Panc1 (cell line): ENCODE measurements around the gene MAGI1. TPM values are rescaled to one million over a fixed set of nuclear protein-coding genes. Genes with fewer than 3 reads are reported as not detected.

Experiments used
- ATAC-seq: fragments of 200-7000 bp; cut with Tn5 transposase; 2 replicates; pipeline ENCODE4 v1.9.1; 2020; ENCODE audit warnings: mild to moderate bottlenecking, moderate library complexity
- BruUV-seq: library from RNA; stranded (reverse); fragments of 400-500 nt; replicated peaks from 2 replicates; lab custom pipeline; 2021; lab: Mats Ljungman, UMichigan
- CTCF ChIA-PET: fragments of 300-600 bp; sonication (Branson Sonifier 250); formaldehyde crosslinking; loops from one replicate; lab custom pipeline; 2022; ENCODE audit warnings: antibody characterized with exemption; lab: Charles Lee
- POLR2A ChIA-PET: fragments of 300-600 bp; sonication (Branson Sonifier 250); formaldehyde crosslinking; loops from one replicate; lab custom pipeline; 2022; ENCODE audit warnings: antibody characterized with exemption; lab: Charles Lee
- DNase-seq: peaks from one replicate; pipeline ENCODE4 v3.0.0-alpha.2; 2010; ENCODE audit warnings: low read depth, low spot score
- H3K27ac ChIP-seq: 2 replicates; pipeline ENCODE4 v1.5.1; 2011; ENCODE audit warnings: mild to moderate bottlenecking, low read length, inconsistent platforms
- H3K27me3 ChIP-seq: fragments of 200-500 bp; sonication (Bioruptor generic); 2 replicates; pipeline ENCODE4 v1.6.0; 2014; ENCODE audit warnings: low read length, inconsistent platforms; ENCODE audit not compliant: control insufficient read depth, insufficient read depth
- H3K36me3 ChIP-seq: fragments of 200-500 bp; sonication (Bioruptor generic); 2 replicates; pipeline ENCODE4 v1.5.1; 2014; ENCODE audit warnings: inconsistent platforms, mild to moderate bottlenecking, low read length, moderate library complexity; ENCODE audit not compliant: control insufficient read depth, insufficient read depth
- H3K4me1 ChIP-seq: 2 replicates; pipeline ENCODE4 v1.5.1; 2011; ENCODE audit warnings: inconsistent platforms, mild to moderate bottlenecking, low read length, moderate library complexity; ENCODE audit not compliant: control insufficient read depth, insufficient read depth
- H3K4me3 ChIP-seq, 2 experiments: 2 replicates each; pipeline ENCODE4 v1.5.1; 2011 to 2012; ENCODE audit warnings: low read depth in 2 of 2, low read length in 2 of 2, mild to moderate bottlenecking in 2 of 2, inconsistent platforms in 1 of 2, moderate library complexity in 1 of 2
- H3K9me3 ChIP-seq: fragments of 200-500 bp; sonication (Bioruptor generic); 2 replicates; pipeline ENCODE4 v1.5.1; 2014; ENCODE audit warnings: low read depth, mild to moderate bottlenecking, inconsistent platforms, low read length, moderate library complexity; ENCODE audit not compliant: control insufficient read depth, insufficient read depth
- POLR2AphosphoS5 ChIP-seq: IDR thresholded peaks from 2 replicates; pipeline ENCODE4 v1.6.1; 2012; ENCODE audit warnings: mild to moderate bottlenecking, low read depth, low read length, moderate library complexity
- SIN3A ChIP-seq: IDR thresholded peaks from 2 replicates; pipeline ENCODE4 v1.6.1; 2012; ENCODE audit warnings: low read depth, mild to moderate bottlenecking, low read length, moderate library complexity, borderline replicate concordance; ENCODE audit not compliant: insufficient read depth
- TCF7L2 ChIP-seq: IDR thresholded peaks from 2 replicates; pipeline ENCODE4 v1.6.1; 2011; ENCODE audit warnings: mild to moderate bottlenecking, low read depth, low read length, inconsistent platforms
- in situ Hi-C: cut with HindIII; loops from 2 replicates; pipeline ENCODE4 v1.10.0; 2016; ENCODE audit warnings: low sequenced_read_pairs, low pct_unique_long_range_greater_than_20kb
- intact Hi-C: fragments of 100-400 bp; cut with micrococcal nuclease; formaldehyde crosslinking; loops from one replicate; pipeline ENCODE4 v1.10.0; 2022; ENCODE audit not compliant: unreplicated experiment
- total RNA-seq: library from RNA; stranded (reverse); gene quantifications from one replicate; pipeline ENCODE4 v1.2.1, GENCODE V29; 2021; ENCODE audit not compliant: unreplicated experiment
- TF ChIP-seq, protein P1 (sequence below): fragments of 450-650 bp; IDR thresholded peaks from 2 replicates; pipeline ENCODE4 v1.5.1; 2017; ENCODE audit warnings: mild to moderate bottlenecking
- TF ChIP-seq, protein P2 (sequence below), 2 experiments: IDR thresholded peaks; 2 replicates each; pipeline ENCODE4 v1.6.1; 2011 to 2012; ENCODE audit warnings: low read depth in 2 of 2, control low read depth in 1 of 2, low read length in 1 of 2, mild to moderate bottlenecking in 1 of 2, moderate library complexity in 1 of 2; ENCODE audit not compliant: insufficient read depth in 1 of 2

Gene MAGI1
- total RNA-seq, 1 experiment from 2014 or later, result 9.5 TPM

DNA sequence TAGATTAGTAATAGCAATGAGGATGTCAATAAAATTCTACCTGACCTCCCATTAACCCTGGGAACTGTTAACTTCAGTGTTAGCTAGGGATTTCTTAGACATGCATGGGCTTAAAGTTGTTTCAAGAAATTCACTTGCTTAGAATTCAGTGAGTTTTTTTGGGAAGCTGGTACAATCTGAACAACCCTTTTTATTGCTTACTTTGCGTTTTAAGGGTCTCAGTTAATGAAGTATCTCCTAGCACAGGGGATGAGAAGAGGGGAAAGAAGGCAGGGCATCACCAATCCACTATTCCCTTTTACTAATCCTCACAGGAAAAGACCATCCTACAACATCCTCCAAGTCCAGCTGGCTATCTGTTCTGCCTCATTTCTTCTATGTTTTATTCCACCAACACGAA is 334.9 kb downstream of the MAGI1 start:
- H3K27me3 ChIP-seq, result no peaks in the 10 kb centered on the region
- DNase-seq, result no peak
- no peaks in the 10 kb centered on the region for H3K36me3 ChIP-seq
- H3K4me1 ChIP-seq, result no peaks in the 10 kb centered on the region
- no peaks in the 10 kb centered on the region for H3K9me3 ChIP-seq
- ChIA-PET CTCF (no interaction called here), POLR2A (no interaction called here)
- no TSS peak for BruUV-seq
- TF ChIP-seq, protein P1, sequence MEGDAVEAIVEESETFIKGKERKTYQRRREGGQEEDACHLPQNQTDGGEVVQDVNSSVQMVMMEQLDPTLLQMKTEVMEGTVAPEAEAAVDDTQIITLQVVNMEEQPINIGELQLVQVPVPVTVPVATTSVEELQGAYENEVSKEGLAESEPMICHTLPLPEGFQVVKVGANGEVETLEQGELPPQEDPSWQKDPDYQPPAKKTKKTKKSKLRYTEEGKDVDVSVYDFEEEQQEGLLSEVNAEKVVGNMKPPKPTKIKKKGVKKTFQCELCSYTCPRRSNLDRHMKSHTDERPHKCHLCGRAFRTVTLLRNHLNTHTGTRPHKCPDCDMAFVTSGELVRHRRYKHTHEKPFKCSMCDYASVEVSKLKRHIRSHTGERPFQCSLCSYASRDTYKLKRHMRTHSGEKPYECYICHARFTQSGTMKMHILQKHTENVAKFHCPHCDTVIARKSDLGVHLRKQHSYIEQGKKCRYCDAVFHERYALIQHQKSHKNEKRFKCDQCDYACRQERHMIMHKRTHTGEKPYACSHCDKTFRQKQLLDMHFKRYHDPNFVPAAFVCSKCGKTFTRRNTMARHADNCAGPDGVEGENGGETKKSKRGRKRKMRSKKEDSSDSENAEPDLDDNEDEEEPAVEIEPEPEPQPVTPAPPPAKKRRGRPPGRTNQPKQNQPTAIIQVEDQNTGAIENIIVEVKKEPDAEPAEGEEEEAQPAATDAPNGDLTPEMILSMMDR, result no peak
- TF ChIP-seq TCF7L2 (no peak), SIN3A (no peak), POLR2AphosphoS5 (no peak)
- TF ChIP-seq, protein P2, sequence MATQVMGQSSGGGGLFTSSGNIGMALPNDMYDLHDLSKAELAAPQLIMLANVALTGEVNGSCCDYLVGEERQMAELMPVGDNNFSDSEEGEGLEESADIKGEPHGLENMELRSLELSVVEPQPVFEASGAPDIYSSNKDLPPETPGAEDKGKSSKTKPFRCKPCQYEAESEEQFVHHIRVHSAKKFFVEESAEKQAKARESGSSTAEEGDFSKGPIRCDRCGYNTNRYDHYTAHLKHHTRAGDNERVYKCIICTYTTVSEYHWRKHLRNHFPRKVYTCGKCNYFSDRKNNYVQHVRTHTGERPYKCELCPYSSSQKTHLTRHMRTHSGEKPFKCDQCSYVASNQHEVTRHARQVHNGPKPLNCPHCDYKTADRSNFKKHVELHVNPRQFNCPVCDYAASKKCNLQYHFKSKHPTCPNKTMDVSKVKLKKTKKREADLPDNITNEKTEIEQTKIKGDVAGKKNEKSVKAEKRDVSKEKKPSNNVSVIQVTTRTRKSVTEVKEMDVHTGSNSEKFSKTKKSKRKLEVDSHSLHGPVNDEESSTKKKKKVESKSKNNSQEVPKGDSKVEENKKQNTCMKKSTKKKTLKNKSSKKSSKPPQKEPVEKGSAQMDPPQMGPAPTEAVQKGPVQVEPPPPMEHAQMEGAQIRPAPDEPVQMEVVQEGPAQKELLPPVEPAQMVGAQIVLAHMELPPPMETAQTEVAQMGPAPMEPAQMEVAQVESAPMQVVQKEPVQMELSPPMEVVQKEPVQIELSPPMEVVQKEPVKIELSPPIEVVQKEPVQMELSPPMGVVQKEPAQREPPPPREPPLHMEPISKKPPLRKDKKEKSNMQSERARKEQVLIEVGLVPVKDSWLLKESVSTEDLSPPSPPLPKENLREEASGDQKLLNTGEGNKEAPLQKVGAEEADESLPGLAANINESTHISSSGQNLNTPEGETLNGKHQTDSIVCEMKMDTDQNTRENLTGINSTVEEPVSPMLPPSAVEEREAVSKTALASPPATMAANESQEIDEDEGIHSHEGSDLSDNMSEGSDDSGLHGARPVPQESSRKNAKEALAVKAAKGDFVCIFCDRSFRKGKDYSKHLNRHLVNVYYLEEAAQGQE (IDR thresholded peaks at IDR 0.05; ENCODE audit: insufficient read depth in 1 of 2, low read depth in 2 of 2, low read length in 1 of 2), result no peak
- in situ Hi-C loops, result no loop called here
- H3K4me3 ChIP-seq, result no peak overlapping the region
- no peak overlapping the region for H3K27ac ChIP-seq
- ATAC-seq, result no peak
- intact Hi-C loops, result no loop called here

GRCh38 chr3:65703026-65703425 is 335.7 kb downstream of the MAGI1 start:
- no peak for DNase-seq
- Histone ChIP-seq H3K27me3 (no peaks in the 10 kb centered on the region), H3K4me1 (no peaks in the 10 kb centered on the region), H3K27ac (no peak overlapping the region), H3K9me3 (no peaks in the 10 kb centered on the region), H3K4me3 (no peak overlapping the region), H3K36me3 (no peaks in the 10 kb centered on the region)
- TF ChIP-seq POLR2AphosphoS5 (no peak), TCF7L2 (no peak), SIN3A (no peak)
- TF ChIP-seq, protein P2 (IDR thresholded peaks at IDR 0.05; ENCODE audit: insufficient read depth in 1 of 2, low read depth in 2 of 2, low read length in 1 of 2), result no peak
- TF ChIP-seq, protein P1, result no peak
- CTCF ChIA-PET, result no interaction called here
- no peak for ATAC-seq
- in situ Hi-C loops (no loop called here), intact Hi-C loops (no loop called here)
- no TSS peak for BruUV-seq
- POLR2A ChIA-PET, result no interaction called here
